Duodenal mucosa (tissue), 2 donors: ENCODE data around the gene PAEP.
"Not testable (repeated sequence)": the region's sequence is repeated elsewhere in the genome, so short reads cannot be mapped to it uniquely, and the experiment has no call there.

Experiments used
- H3K27ac ChIP-seq: one replicate; pipeline ENCODE4 v1.7.0; 2013; ENCODE audit warnings: low read depth, low read length
- H3K27me3 ChIP-seq, 2 donors: one replicate each; pipeline ENCODE4 v1.7.0; 2013; ENCODE audit warnings: low read length in 2 of 2, control low read depth in 1 of 2; ENCODE audit not compliant: insufficient read depth in 2 of 2, control insufficient read depth in 1 of 2
- H3K36me3 ChIP-seq, 2 donors: one replicate each; pipeline ENCODE4 v1.7.0; 2013; ENCODE audit warnings: low read length in 2 of 2, control low read depth in 1 of 2; ENCODE audit not compliant: insufficient read depth in 2 of 2, control insufficient read depth in 1 of 2
- H3K4me1 ChIP-seq, 2 donors: one replicate each; pipeline ENCODE4 v1.7.0; 2013; ENCODE audit warnings: low read length in 2 of 2, control low read depth in 1 of 2; ENCODE audit not compliant: insufficient read depth in 2 of 2, control insufficient read depth in 1 of 2
- H3K4me3 ChIP-seq, 2 donors: one replicate each; pipeline ENCODE4 v1.7.0; 2013; ENCODE audit warnings: low read length in 2 of 2, low read depth in 1 of 2
- H3K9ac ChIP-seq, 2 donors: one replicate each; pipeline ENCODE4 v1.7.0; 2013; ENCODE audit warnings: low read length in 2 of 2, low read depth in 1 of 2
- H3K9me3 ChIP-seq, 2 donors: one replicate each; pipeline ENCODE4 v1.7.0; 2013; ENCODE audit warnings: low read length in 2 of 2, control low read depth in 1 of 2; ENCODE audit not compliant: control insufficient read depth in 1 of 2

PAEP gene

GRCh38 chr9:135561391-135562234 lies at the start of gene PAEP:
Gene PAEP, plus strand, starts transcription at chr9:135561756.
- Histone ChIP-seq H3K9ac (no peak within 1 kb of the TSS), H3K9me3 (no peaks in the 10 kb centered on the region), H3K4me3 (no peak within 1 kb of the TSS), H3K27me3 (no peaks in the 10 kb centered on the region), H3K4me1 (no peaks in the 10 kb centered on the region), H3K27ac (no peak within 1 kb of the TSS), H3K36me3 (no peaks in the 10 kb centered on the region)

DNA sequence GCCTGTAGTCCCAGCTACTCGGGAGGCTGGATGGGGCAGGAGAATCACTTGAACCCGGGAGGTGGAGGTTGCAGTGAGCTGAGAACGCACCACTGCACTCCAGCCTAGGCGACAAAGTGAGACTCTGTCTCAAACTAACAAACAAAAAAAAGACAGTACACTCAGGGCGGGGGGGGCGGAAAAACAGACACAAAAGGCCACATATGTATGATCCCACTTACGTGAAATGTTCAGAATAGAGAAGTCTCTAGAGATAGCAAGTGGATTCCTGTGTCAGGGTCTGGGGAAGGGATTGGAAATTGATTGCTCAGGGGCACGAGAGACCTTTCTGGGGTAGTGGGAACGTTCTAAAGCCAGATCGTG lies 49.3 kb upstream of the PAEP start:
- H3K36me3 ChIP-seq, result no peaks in the 10 kb centered on the region
- no peaks in the 10 kb centered on the region for H3K9me3 ChIP-seq
- H3K27me3 ChIP-seq, result no peaks in the 10 kb centered on the region
- H3K27ac ChIP-seq, result no peak overlapping the region
- H3K4me1 ChIP-seq, result no peaks in the 10 kb centered on the region
- no peak overlapping the region for H3K9ac ChIP-seq
- no peak overlapping the region for H3K4me3 ChIP-seq

DNA sequence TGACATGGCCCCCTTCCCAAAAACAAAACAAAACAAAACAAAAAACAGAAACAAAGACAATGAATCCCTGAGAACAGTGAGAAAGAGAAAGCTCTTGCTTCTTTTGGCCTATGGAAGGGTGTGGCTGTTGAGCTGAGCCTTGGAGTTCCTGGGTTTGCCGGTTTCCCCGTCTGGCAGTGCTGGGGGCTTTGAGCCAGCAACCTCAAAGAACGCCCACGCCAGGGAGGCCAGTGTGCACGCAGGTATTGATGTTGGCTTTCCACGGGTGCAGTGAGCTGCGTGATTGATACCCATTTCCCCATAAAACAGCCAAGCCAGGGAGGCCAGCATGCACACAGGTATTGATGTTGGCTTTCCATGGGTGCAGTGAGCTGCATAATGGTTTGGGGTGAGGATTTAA lies 48.7 kb upstream of the PAEP start:
- Histone ChIP-seq H3K27ac (no peak overlapping the region), H3K4me1 (no peaks in the 10 kb centered on the region), H3K36me3 (no peaks in the 10 kb centered on the region), H3K27me3 (no peaks in the 10 kb centered on the region), H3K4me3 (no peak overlapping the region), H3K9ac (no peak overlapping the region), H3K9me3 (no peaks in the 10 kb centered on the region)

DNA sequence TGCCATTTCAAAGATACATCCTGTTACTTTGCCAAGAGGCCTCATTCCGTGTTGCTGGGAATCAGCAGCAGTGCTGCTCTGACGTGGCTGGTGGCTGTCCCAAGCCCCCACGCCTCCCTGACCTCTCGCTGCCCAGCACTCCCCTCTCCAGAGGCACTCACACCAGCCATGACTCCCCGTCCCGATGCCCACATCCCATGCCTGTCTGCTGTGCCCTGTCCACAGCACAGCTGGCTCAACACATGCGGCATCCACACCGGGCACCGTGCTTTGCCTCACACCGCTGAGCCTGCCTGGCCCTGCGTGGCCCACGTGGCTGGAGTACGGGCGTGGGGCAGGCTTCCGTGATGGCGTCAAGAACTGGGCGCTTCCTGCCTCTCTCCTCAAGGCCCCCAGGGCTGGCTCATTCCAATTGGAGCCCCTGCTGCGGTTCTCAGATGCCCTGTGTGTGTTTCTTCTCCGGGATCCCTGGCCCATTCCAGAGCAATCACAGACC lies 48.2 kb upstream of the PAEP start:
- Histone ChIP-seq H3K4me3 (no peak overlapping the region), H3K27ac (no peak overlapping the region), H3K4me1 (no peaks in the 10 kb centered on the region), H3K27me3 (no peaks in the 10 kb centered on the region), H3K36me3 (no peaks in the 10 kb centered on the region), H3K9ac (no peak overlapping the region), H3K9me3 (no peaks in the 10 kb centered on the region)

- H3K27ac ChIP-seq, H3K9me3 ChIP-seq, H3K4me1 ChIP-seq, H3K27me3 ChIP-seq, H3K36me3 ChIP-seq, H3K9ac ChIP-seq, H3K4me3 ChIP-seq: not testable (repeated sequence)
These were observed 47.6 kb upstream of the PAEP start for GRCh38 chr9:135513906-135514305.

DNA sequence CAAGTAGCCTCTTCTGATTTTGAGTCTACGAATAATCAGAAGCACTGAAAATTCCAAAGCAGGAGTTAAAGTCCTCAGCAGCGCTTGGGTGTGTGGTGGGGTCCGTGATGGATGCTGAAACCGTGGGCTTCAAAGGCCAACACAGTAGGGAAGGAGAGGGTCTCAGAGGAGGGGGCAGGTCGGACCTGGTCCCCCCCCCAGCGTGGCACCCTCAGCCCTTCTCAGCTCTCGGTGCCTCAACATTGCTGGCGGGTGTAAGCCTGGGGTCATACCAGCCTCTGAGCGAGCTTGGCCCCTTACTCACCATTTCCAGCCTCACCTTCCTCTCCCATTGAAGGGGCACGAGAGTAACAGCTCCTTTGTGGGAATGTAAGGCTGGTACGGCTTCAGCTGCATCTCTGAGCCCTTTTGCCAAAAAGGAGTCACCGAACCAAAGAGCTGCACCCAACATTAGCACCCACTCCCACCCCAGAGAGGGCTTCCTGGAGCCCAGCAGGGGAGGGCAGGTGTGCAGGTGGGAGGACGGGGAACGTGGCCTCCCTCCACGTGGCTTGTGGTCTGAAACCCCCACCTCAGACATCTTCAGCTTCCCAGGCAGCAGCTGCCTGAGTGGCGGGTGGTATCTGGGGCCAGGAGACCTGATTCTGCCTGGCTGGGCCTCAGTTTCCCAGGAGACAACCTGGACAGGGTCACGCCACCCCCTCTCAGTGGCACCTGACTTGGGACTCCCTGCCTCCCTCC lies 47.0 kb upstream of the PAEP start:
- Histone ChIP-seq H3K27ac (no peak overlapping the region), H3K36me3 (no peaks in the 10 kb centered on the region), H3K9ac (no peak overlapping the region), H3K4me3 (no peak overlapping the region), H3K9me3 (no peaks in the 10 kb centered on the region), H3K27me3 (no peaks in the 10 kb centered on the region), H3K4me1 (no peaks in the 10 kb centered on the region)

DNA sequence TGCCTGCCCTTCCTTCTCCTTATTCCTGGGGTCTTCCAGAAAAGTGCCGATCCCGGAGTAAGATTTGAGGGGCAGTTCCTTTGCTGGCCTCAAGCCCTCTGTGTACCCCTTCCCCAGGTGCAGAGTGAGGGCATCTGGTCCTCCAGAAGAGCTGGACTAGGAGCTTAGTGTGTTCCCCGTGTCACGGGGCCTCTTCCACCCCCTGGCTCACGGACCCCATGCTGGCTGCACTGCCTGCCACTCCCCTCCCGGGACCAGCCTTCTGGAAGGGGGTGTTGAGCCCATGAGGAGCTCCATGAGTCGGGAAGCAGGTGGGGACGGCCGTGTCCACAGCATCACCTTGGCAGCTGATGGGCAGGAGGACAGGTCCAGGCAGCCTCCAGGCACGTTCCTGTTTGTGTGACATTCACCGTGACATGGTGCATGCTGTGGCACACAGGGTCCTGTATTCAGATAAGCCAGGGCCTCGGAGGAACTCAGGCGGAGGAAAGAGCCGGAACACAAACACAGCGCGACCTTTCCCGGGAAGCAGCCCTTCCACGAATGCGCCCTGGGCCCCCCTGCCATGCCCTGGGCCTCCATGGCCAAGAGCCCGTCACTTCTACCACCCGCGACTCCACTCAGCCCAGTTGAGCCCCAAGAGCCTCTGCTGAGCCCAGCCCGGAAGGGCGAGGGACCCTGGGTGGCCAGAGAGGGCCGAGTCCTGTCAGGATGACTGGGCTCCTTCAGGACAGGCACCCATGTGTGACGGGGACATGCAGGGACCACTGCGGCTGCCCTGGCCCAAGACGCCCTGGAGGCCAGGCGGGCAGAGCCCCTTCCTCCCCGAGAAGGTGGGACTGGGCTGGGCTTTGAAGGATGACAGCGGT lies 46.2 kb upstream of the PAEP start:
- H3K9ac ChIP-seq, result no peak overlapping the region
- H3K4me3 ChIP-seq, result no peak overlapping the region
- no peak overlapping the region for H3K27ac ChIP-seq
- H3K9me3 ChIP-seq, result no peaks in the 10 kb centered on the region
- no peaks in the 10 kb centered on the region for H3K4me1 ChIP-seq
- no peaks in the 10 kb centered on the region for H3K27me3 ChIP-seq
- H3K36me3 ChIP-seq, result no peaks in the 10 kb centered on the region

DNA sequence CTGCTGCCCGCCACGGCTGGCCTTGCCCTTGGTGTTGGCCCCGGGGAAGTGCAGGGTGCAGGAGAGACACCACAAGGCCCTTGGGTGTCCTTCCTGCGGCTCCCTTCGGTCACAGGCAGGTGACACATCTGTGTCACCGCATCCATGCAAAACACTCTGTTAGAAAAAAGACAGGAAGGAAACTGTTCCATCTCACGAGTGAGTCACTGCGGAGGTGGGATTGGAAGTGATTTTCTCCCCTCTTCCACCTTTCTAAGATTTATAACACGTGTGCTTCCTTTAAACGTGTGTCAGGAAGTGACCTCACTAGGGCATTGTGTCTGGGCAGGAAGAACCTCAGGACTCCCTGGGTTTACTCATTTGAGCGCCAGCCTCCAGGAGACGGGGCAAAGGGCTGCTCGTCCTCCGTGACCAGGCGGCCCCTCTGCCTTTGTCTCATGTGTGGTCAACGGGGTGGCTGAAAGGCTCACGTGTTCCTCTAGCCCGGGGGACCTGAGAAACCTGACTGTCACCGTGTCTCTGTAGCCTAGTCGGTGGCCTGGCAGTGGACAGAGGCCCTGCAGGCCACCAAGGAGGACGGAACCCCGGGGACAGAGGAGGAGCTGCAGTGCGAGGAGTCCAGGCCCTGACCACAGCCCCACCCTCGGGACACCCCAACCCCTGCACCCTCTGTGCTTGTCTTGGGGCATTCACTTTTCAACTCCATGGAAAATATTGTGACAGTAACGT lies 45.3 kb upstream of the PAEP start:
- no peak overlapping the region for H3K27ac ChIP-seq
- H3K4me3 ChIP-seq, result no peak overlapping the region
- no peaks in the 10 kb centered on the region for H3K4me1 ChIP-seq
- no peaks in the 10 kb centered on the region for H3K27me3 ChIP-seq
- H3K9me3 ChIP-seq, result no peaks in the 10 kb centered on the region
- H3K36me3 ChIP-seq, result no peaks in the 10 kb centered on the region
- no peak overlapping the region for H3K9ac ChIP-seq

GRCh38 chr9:135517407-135517822 lies 44.1 kb upstream of the PAEP start:
- Histone ChIP-seq H3K36me3 (no peaks in the 10 kb centered on the region), H3K27ac (no peak overlapping the region), H3K4me1 (no peaks in the 10 kb centered on the region)

More at GRCh38 chr9:135517407-135517822, 44.1 kb upstream of the PAEP start:
- H3K4me3 ChIP-seq, result no peak overlapping the region
- H3K27me3 ChIP-seq, result no peaks in the 10 kb centered on the region
- H3K9me3 ChIP-seq, result no peaks in the 10 kb centered on the region
- H3K9ac ChIP-seq, result no peak overlapping the region
